Esophagus squamous epithelium (tissue), 5 donors: ENCODE results near the gene ITK. TPM values are rescaled to one million over a fixed set of nuclear protein-coding genes. Genes with fewer than 3 reads are reported as not detected.
A peak's percentile ranks its signal among the peaks of the same experiment; 100 is the strongest.

Experiments
- DNase-seq: peaks from one replicate; lab custom pipeline; 2025; lab: John Stamatoyannopoulos, UW
- H3K27ac ChIP-seq, 4 donors: fragments of 200-600 bp; sonication (generic); one replicate each; pipeline ENCODE4 v1.5.1; 2016 to 2019; ENCODE audit warnings: mild to moderate bottlenecking in 1 of 4
- H3K27me3 ChIP-seq, 4 donors: fragments of 200-600 bp; sonication (generic); 1 replicate in 3 of 4; 2 replicates in 1 of 4; pipeline versions ENCODE4 v1.5.1 to v1.6.0; 2017 to 2021; ENCODE audit warnings: antibody characterized with exemption in 1 of 4
- H3K36me3 ChIP-seq, 3 donors: fragments of 200-600 bp; sonication (generic); one replicate each; pipeline ENCODE4 v1.5.1; 2016 to 2019
- H3K4me1 ChIP-seq, 3 donors: fragments of 200-600 bp; sonication (generic); one replicate each; pipeline ENCODE4 v1.5.1; 2017 to 2019
- H3K4me3 ChIP-seq, 4 donors: fragments of 200-600 bp; sonication (generic); 1 replicate in 3 of 4; 2 replicates in 1 of 4; pipeline ENCODE4 v1.5.1; 2016 to 2019; ENCODE audit warnings: mild to moderate bottlenecking in 2 of 4, moderate library complexity in 1 of 4
- H3K9me3 ChIP-seq, 3 donors: fragments of 200-600 bp; sonication (generic); one replicate each; pipeline ENCODE4 v1.5.1; 2016 to 2019
- CTCF ChIP-seq, 6 experiments: fragments of 450-650 bp in 4 of 6; fragments of 200-600 bp in 2 of 6; sonication (generic) in 2 of 6; IDR thresholded peaks; one replicate each; pipeline ENCODE4 v1.5.1; 2016 to 2019; ENCODE audit warnings: antibody characterized with exemption in 6 of 6, mild to moderate bottlenecking in 4 of 6, moderate library complexity in 4 of 6
- POLR2A ChIP-seq, 4 donors: fragments of 450-650 bp; IDR thresholded peaks; one replicate each; pipeline ENCODE4 v1.6.1; 2017; ENCODE audit warnings: antibody characterized with exemption in 4 of 4, mild to moderate bottlenecking in 4 of 4, moderate library complexity in 3 of 4
- WGBS, 2 donors: methylation state at CpG; one replicate each; pipeline ENCODE4 v1.1.5; 2018; 5-methylcytosine and 5-hydroxymethylcytosine counted together
- intact Hi-C: fragments of 100-400 bp; cut with DNase I; formaldehyde crosslinking; loops from one replicate; pipeline ENCODE4 v1.15.0; 2022
- total RNA-seq, 4 donors: library from RNA; depleted of rRNA; stranded (reverse); fragments of >200 nt; gene quantifications; one replicate each; pipeline ENCODE4 v1.1.0, GENCODE V29; 2016
- donor health status: DM: yes; HTN: yes; CAD: no.

ITK gene
- total RNA-seq, 4 donors from 2014 or later, result 0.53 to 5.1 (median 3.9) TPM

- H3K27ac ChIP-seq, result peak within 1 kb of the TSS; percentile 38 to 82 (median 66)
- no peaks in the 10 kb centered on the region for H3K36me3 ChIP-seq
- peak; percentile 13 for DNase-seq
- H3K27me3 ChIP-seq, result peaks cover 0 to 30% (median 0%) of the 10 kb centered on the region in 4 donors
- WGBS, 2 donors, result 0% methylated on average over 7 to 11 of the region's 58 CpGs
- H3K4me3 ChIP-seq, result peak within 1 kb of the TSS; percentile 53 to 92 (median 64)
- TF ChIP-seq CTCF (IDR thresholded peaks at IDR 0.05) (no peak), POLR2A (IDR thresholded peaks at IDR 0.05) (peak in 1 of 4 donors; percentile 53)
- intact Hi-C loops, result no loop called here
- no peaks in the 10 kb centered on the region for H3K9me3 ChIP-seq
- peaks cover 7 to 33% (median 9%) of the 10 kb centered on the region in 3 donors for H3K4me1 ChIP-seq
These were observed 85.2 kb downstream of the ITK start, which contains the start of gene CYFIP2 for GRCh38 chr5:157265714-157266285. TSS of gene CYFIP2 (plus strand) at chr5:157266123. CDS start at chr5:157285362, 19,239 bp downstream.

- DNase-seq, result no peak
- Histone ChIP-seq H3K27me3 (peaks cover 0 to 30% (median 0%) of the 10 kb centered on the region in 4 donors), H3K27ac (peak overlapping the region; percentile 38 to 82 (median 66)), H3K9me3 (no peaks in the 10 kb centered on the region), H3K4me1 (peaks cover 7 to 33% (median 9%) of the 10 kb centered on the region in 3 donors), H3K36me3 (no peaks in the 10 kb centered on the region), H3K4me3 (peak overlapping the region; percentile 53 to 92 (median 64))
- intact Hi-C loops, result no loop called here
- TF ChIP-seq POLR2A (IDR thresholded peaks at IDR 0.05), result no peak
- TF ChIP-seq CTCF (IDR thresholded peaks at IDR 0.05), result no peak
- WGBS, 2 donors, result 42 to 63% methylated on average over 1 to 5 of the region's 62 CpGs
These were observed 85.8 kb downstream of the ITK start for GRCh38 chr5:157266286-157267007.

GRCh38 chr5:157267025-157267424, 86.4 kb downstream of the ITK start:
- no peak for TF ChIP-seq POLR2A (IDR thresholded peaks at IDR 0.05)
- no peak for TF ChIP-seq CTCF (IDR thresholded peaks at IDR 0.05)
- 82% methylated on average over 2 to 3 of the region's 3 CpGs for WGBS, 2 donors
- H3K4me3 ChIP-seq, result peak overlapping the region in 3 of 4 donors; percentile 53 to 92 (median 73)
- peaks cover 0 to 27% (median 0%) of the 10 kb centered on the region in 4 donors for H3K27me3 ChIP-seq
- peaks cover 7 to 33% (median 9%) of the 10 kb centered on the region in 3 donors for H3K4me1 ChIP-seq
- no peaks in the 10 kb centered on the region for H3K9me3 ChIP-seq
- no peak for DNase-seq
- H3K27ac ChIP-seq, result peak overlapping the region in 1 of 4 donors; percentile 77
- intact Hi-C loops, result no loop called here
- no peaks in the 10 kb centered on the region for H3K36me3 ChIP-seq

- Histone ChIP-seq H3K9me3 (no peaks in the 10 kb centered on the region), H3K27ac (peak overlapping the region in 1 of 4 donors; percentile 6), H3K4me3 (no peak overlapping the region), H3K36me3 (no peaks in the 10 kb centered on the region), H3K27me3 (peaks cover 0 to 27% (median 0%) of the 10 kb centered on the region in 4 donors), H3K4me1 (peaks cover 7 to 33% (median 9%) of the 10 kb centered on the region in 3 donors)
- intact Hi-C loops, result no loop called here
- DNase-seq, result no peak
- no peak for TF ChIP-seq POLR2A (IDR thresholded peaks at IDR 0.05)
- TF ChIP-seq CTCF (IDR thresholded peaks at IDR 0.05), result no peak
- 55% methylated on average over 5 to 8 of the region's 8 CpGs for WGBS, 2 donors
These were observed 87.3 kb downstream of the ITK start for GRCh38 chr5:157267761-157268480.
